GM12891 (cell line): ENCODE measurements around the gene ZKSCAN4.

Experiments
- DNase-seq: peaks from one replicate; pipeline ENCODE4 v3.0.0; 2011; ENCODE audit warnings: low spot score; ENCODE audit not compliant: insufficient read length
- FAIRE-seq: peaks from 2 replicates; lab custom pipeline; 2011; peaks lifted over from hg19 to GRCh38; lab: Jason Lieb, UNC
- PAX5 ChIP-seq: IDR thresholded peaks from 2 replicates; pipeline ENCODE4 v1.6.1; 2011; ENCODE audit warnings: low read length, moderate library complexity, mild to moderate bottlenecking; ENCODE audit not compliant: insufficient read depth, severe bottlenecking
- POLR2A ChIP-seq: IDR thresholded peaks from 2 replicates; pipeline ENCODE4 v1.6.1; 2011; ENCODE audit warnings: low read depth, low read length, control low read depth
- POLR2AphosphoS5 ChIP-seq: IDR thresholded peaks from 2 replicates; pipeline ENCODE4 v1.6.1; 2011; ENCODE audit warnings: low read depth, low read length, control low read depth
- POU2F2 ChIP-seq: IDR thresholded peaks from 2 replicates; pipeline ENCODE4 v1.6.1; 2011; ENCODE audit warnings: low read depth, mild to moderate bottlenecking, control low read depth, low read length, moderate library complexity
- SPI1 ChIP-seq: IDR thresholded peaks from 2 replicates; pipeline ENCODE4 v1.6.1; 2011; ENCODE audit warnings: low read depth, low read length, control low read depth
- TAF1 ChIP-seq: IDR thresholded peaks from 2 replicates; pipeline ENCODE4 v1.6.1; 2011; ENCODE audit warnings: low read depth, low read length, control low read depth

The ZKSCAN4 gene

DNA sequence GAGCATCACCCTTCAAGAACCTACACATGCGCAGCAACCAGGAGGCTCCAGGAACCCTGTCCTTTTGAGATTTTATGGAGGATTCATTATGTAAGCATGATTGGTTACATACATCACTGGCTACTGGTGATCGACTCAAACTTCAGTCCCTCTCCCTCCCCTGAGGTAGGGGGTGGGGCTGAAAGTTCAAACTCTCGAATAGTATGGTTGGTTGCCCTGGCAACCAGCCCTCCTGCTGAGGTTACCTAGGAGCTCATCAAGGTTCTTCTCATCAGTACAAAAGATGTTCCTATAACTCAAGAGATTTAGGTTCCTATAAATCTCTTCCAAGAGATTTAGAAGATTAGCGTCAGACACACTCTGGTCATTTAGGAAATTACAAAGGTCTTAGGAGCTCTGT, 48.9 kb downstream of the ZKSCAN4 start:
- FAIRE-seq: no peak
- TF ChIP-seq POLR2A: no peak
- no peak for TF ChIP-seq SPI1
- no peak for TF ChIP-seq POU2F2
- TF ChIP-seq POLR2AphosphoS5: no peak
- TF ChIP-seq TAF1: no peak
- TF ChIP-seq PAX5: no peak
- no peak for DNase-seq

DNA sequence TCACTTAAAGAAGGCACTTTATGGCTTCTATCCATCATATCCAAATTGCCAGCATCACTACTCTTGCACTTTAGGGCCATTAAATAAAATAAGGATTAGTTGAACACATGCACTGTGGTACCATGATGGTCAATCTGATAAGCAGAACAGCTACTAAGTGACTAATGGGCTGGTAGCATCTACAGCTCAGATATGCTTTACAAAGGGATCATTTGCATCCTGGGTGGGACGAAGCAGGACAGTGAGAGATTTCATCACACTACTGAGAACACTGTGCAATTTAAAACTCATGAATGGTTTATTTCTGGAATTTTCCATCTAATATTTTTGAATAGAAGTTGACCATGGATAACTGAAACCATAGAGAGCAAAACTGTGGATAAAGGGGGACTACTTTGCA, 52.0 kb downstream of the ZKSCAN4 start:
- FAIRE-seq: no peak

More for the DNA sequence above, 52.0 kb downstream of the ZKSCAN4 start:
- no peak for DNase-seq
- TF ChIP-seq POU2F2 (no peak), PAX5 (no peak), TAF1 (no peak), POLR2A (no peak), SPI1 (no peak), POLR2AphosphoS5 (no peak)
